HK-2 (cell line): ENCODE data around the gene DAGLA.
A peak's percentile ranks its signal among the peaks of the same experiment; 100 is the strongest.
"Not testable (repeated sequence)": the region's sequence is repeated elsewhere in the genome, so short reads cannot be mapped to it uniquely, and the experiment has no call there.

ENCODE experiments used
- DNase-seq: peaks from one replicate; pipeline ENCODE4 v3.0.0-alpha.2; 2018; ENCODE audit not compliant: unreplicated experiment

DAGLA gene

DNA sequence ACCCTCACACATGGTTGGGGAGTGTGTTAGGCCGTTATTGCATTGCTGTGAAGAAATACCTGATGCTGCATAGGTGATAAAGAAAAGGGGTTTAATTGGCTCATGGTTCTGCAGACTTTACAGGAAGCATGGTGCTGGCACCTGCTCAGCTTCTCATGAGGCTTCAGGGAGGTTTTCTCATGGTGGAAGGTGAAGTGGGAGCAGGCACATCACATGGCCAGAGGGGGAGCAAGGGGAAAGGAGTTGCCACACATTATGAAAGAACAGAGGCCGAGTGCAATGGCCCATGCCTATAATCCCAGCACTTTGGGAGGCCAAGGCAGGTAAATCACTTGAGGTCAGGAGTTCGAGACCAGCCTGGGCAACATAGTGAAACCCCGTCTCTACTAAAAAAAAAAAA is 19.2 kb upstream of the DAGLA start:
- DNase-seq, result not testable (repeated sequence)

DNA sequence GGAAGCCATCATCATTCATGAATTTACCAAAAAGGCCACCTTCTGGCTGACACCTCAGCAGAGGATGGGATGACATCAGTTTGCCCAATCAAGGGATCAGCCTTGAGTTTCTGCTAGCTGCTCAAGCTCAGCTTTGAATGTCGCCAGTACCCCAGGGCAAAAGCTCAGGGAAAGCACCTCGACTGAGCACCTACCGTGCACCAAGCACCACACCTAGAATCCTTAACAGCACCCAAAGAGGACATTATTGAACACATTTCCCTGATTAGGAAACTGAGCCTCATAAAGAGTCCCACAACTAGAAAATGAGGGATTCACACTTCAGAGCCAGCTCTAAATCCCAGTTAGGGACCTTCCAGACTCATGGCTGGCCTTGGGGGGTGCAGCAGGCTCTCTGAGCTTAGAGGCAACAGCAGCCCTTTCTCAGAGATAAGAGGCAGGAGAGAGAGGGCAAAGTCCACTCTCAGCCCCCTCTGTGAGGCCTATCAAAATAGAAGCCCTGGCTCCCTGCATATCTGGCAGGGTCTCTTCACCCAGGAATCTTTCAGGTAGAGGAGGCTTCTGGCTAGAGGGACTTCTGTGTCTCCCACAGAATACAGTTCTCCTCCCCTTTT is 13.4 kb upstream of the DAGLA start:
- no peak for DNase-seq

DNA sequence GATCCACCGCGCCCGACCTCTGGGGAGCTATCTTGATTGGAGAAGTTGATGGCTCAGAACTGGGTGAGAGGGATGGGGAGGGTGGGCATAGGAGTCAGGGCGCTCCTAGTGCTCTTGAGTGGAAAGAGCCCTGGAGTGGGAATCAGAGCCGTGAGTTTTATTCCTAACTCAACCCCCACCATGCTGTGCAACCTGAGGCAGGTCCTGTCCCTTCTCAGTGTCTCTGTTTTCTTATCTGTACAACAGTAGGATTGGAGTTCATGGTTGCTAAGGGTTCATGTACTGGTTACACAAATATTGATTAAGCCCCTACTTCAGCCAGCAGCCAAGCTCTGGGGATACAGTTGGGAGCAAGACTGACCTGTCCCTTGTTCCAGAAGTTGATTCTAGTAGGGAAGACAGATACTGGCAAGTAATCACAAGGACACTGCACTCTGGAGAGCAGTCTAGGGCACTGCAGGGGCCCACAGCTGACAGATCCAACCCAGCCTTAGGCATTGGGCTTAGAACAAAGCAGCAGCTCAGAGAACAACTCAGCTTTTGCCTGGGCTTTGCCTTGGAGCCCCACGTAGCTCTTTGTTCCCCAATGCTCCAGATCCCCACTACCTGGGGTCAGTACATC is 12.4 kb upstream of the DAGLA start:
- no peak for DNase-seq

DNA sequence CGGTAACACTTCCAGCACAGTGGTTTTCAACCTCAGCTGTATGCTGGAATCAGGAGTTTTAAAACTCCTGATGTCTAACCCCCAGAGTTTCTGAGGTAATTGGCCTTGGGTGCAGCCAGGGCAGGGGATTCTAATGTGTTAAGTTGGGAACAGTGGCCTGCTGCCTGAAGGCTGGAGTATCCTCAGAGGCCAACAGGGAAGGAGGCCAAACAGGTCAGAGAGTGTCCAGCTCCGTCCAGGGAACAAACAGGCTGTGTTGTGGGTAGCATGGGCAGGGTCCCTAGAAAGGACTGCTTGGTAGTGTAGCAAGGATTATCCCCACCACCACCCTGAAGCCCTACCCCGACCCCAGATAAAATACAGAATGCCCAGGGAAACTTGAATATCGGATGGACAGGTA is 10.8 kb upstream of the DAGLA start:
- no peak for DNase-seq

DNA sequence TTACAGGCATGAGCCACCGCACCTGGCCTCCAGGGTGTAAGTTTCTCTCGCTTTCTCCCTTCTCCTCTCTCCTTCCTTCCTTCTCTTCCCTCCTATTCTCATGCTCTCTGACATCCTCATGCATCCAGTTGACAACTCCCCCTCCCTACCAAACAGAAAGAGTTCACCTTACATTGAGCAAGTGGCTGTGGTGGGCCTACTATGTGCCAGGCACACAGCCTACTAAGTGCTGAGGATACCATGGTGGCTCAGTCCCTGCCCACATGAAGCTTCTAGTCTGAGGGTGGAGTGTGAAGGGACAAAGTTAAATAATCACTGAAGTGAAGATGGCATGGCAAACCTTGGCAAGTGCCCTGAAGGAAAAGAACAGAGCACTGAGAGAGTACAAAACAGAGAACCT is 9.6 kb upstream of the DAGLA start:
- no peak for DNase-seq

DNA sequence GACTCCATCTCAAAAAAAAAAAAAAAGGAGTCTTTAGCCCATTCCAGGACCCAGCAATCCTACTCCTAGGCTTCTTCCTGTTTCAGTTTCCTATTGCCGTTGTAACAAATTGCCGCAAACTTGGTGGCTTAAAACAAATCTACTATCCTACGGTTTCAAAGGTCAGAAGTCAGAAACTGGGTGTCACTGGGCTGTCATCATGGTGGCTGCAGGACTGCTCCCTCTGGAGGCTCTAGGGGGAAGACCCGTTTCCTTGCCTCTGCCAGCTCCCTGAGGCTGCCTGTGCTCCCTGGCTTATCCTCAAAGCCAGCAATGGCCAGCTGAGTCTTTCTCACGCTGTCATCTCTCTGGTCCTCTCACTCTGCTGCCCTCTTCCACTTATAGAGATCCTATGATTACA is 8.7 kb upstream of the DAGLA start:
- no peak for DNase-seq

DNA sequence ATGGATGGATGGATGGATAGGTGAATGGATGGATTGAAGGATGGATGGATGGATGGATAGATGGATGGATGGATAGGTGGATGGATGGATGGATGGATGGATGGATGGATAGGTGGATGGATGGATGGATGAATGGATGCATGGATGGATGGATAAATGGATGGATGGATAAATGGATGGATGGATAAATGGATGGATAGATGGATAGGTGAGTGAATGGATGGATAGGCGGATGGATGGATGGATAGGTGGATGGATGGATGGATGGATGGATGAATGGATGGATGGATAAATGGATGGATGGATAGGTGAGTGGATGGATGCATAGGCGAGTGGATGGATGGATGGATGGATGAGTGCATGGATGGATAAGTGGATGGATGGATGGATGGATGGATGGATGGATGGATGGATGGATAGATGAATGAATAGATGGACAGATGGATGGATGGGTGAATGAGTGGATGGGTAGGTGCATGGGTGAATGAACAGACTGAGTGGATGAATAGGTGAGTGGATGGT is 6.2 kb upstream of the DAGLA start:
- not testable (repeated sequence) for DNase-seq

DNA sequence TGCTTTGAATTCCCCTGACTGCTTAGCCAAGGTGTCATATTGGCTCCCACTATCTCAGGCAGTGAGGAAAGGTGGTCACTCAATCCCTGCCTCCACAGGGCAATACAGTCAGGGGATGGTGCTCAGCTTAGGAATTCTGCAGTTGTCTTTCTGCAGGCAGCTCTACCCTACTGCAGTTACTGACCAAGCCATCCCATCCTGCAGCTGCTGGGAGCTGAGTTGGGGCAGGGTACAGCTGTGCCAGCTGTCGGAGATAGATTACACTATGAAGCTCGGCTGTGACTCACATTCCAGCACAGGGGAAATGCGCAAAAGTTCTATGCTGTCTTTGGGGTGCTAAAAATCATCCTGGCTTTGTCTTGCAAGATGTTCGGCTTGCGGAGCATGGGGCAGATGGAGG is 4.4 kb upstream of the DAGLA start:
- DNase-seq, result no peak

DNA sequence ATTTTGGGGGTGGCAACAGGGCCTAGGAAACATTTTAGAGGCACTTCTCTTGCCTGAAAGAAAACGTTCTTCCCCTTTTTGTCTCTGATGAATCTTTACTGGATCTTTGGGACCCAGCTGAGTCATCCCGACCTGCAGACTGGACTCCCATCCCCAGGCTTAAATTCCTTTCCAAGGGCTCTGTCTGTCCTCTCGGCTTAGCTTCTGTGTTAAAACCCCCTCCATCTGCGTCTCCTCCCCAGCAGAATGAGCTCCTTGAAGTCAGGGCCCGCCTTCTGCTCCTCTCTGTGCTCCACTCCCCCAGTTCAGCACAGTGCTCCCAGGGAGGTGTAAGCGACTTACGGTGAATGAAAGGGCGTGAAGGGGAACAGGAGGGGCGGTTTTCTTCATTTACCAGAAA is 895 bp upstream of the DAGLA start:
- no peak for DNase-seq

DNA sequence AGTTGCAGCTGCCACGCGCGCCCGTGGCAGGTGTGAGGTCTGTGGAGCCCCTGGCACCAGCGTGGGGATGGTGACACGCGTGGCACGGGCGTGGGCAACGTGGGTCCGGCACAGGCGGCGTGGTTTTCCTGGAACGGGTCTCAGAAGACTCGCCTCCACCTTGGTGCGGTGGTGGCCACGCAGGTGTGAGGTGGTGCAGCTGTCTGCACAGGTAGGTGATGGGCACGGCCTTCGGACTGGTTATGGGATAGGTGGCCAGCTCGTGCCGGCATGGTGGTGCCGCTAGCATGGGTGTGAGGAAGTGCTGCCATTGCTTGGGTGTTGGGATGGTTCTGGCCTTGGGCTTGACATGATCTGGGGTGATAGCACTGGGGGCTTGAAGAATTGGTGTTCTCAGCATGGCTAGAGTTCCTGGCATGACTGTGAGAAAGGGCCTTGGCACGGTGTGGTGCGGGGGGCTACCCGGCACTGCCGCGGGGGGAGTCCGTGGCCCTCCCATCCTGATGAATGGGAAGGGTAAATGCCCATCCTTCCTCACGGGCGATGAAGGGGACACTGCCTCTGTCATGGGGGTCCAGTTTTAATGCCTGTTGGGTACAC is 531 bp downstream of the DAGLA start:
- DNase-seq, result no peak

DNA sequence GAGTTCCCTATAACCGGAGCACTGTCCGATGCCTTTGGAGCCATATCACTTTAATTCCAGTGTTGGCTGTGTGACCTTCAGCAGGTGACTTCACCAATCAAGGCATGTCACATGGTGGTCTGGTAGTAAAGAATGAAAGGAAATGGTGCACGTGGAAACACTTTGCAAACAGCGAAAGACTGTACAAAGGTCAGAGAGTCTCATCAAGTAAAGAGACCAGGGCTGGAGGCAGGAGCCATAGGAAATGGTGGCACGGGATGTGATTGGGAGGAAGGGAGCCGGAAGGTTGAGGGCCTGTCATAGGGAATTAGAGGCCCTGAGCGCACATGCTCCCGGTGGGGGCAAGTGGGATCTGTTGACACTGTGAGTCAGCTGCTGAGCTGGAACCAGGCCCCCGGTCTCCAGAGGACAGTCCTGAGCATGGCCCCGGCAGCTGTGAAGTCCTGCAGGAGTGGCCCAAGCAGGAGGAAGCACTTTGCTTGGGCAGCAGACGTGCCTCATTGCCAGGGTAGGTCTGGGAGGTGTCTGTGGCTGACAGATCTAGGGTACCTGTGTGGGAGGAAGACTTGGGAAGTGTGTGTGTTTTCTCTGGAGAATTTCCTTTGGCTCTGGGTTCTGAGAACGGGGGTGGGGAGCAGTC is 2.0 kb downstream of the DAGLA start:
- peak; percentile 37 for DNase-seq

DNA sequence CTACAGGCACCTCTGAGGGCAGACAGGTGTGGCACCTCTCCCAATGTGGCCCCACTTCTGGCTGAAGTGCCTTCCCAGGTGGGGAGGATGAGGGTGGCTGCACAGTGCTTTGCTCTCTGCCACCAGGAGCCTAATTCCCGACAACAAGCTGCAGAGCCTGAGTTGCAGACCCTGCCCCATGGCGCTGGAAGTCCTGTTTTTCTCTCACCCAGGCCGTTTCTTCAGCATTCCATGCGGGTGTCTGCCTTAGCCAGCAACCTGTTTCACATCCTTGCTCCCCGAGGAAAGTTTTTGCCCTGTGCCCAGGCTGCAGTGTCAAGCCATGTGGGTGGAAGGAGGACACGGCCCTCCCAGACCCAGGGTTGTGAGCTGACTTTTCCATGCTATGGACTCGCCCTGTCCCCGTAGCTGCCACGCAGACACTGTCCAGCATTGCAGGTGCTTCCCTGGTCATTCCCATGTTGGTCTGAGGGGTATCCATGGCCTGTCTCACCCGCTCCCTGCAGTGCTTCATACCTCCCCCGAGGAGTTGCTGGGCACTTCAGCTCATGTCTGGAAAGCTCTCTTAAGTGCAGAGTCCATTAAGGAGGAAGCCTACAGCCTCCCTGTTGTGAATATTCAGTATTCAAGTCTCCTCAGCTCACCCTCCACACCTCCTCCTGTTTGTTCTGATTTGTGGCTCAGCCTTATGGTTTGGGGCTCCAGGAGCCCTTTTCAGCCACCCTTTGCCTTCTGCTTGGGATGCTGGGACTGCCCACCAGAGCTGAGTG is 2.9 kb downstream of the DAGLA start:
- DNase-seq, result no peak

DNA sequence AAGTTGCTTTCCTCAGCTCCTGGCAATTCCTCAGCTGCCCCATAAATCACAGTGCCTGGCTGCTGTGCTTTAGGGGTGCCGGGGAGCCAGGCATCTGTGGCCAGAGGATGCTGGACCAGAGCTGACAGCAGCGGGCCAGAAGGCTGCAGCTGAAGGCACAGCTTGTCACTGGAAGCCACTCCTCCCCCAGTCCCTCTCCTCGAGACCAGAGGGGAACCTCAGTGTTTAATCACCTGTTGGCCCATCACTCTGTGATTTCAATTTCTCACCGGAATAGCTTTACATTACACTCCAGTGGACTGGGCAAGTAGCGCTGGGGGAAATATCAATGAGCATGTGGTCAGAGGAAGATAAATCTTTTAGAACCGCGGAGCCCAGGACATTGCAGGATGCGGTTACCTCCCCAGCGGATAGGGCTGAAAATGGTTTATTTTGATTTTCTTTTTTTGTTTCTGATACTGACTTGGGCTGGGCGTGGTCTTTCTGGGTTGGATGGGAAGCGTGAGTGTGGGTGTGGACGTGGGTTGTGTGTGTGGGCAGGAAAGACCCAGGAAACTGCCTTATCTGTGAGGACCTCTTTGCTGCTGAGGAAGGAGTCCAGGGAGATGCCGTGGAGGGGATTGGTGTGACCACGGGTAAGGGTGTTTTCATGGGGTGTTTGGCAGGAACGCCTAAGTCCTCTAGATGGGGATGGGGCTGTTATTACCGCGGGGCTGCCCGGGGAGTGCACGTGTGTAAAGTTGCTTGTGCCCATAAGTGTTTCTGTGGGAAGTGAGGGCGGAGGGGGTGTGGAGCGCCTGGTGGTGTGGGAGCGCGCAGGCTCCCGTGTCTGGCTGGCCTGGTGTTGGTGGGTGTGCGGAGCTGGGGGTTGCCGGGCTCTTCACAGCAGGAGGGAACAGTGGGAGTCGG is 4.0 kb downstream of the DAGLA start:
- DNase-seq, result no peak

DNA sequence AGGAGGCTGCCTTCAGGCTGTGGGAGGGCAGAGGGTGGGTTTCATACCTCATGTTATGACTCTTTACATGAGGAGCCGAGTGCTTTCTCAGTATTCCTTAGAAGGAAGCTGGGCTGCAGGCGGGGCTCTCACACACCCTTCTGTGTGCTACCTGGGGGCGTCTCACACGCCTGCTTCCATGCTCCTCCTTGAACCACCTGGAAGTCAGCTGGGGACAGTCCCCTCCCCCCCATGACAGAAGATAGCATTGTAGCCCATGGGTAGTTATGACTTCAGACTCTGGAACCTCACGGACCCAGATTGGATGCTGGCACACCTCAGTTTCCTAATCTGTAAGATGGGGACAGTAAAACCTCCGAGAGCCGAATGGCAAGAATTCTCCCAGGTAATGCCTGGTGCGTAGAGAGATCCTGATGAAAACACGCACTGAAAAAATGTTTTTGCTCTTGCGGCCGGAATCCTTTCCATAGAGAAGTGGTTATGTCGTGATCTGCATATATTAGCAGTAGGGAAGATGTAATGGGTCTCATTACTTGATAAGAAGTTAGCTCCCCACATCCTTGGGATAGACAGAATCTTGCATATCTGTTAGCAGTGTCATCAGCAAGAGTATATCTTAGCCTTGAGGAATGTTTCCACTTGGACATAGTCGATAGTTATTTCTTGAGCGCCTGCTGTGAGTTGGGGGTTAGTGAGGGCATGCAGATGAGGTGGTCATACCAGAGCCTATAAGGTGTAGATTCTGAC is 4.9 kb downstream of the DAGLA start:
- no peak for DNase-seq

DNA sequence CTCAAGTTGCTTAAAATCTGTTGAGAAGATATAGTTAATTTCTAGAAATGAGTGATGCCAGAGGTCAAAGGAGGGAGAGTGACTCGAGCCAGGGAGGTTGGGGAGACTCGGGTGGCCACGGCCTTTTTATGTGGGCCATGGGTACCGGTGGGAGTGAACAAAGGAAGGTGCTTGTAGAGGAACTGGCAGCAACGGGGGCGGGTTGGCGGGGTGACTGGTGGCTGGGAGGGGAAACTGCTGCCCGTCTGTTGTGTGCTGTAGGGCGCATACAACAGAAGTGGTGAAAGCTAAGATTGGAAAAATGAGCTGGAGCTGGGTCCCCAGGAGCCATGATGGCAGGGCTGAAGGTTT is 5.4 kb downstream of the DAGLA start:
- no peak for DNase-seq

DNA sequence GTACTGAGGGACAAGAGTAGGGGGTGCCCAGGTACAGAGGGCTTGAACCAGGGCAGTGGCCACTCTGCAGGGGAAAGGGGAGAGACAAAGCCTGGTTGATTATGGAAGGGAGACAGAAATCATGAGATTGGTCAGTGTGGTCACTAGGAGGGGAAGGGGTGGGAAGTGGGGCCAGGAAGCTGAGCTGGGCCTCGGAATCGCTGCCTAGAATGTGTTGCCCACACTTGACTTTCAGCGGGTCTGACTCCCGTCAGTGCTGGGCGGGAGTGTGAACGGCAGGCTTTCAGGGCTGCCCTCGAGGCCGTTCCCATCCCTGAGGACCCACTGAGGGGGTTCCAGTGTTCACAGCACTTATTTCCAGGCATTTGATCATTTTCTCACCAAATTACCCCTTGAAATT is 5.9 kb downstream of the DAGLA start:
- DNase-seq, result no peak

DNA sequence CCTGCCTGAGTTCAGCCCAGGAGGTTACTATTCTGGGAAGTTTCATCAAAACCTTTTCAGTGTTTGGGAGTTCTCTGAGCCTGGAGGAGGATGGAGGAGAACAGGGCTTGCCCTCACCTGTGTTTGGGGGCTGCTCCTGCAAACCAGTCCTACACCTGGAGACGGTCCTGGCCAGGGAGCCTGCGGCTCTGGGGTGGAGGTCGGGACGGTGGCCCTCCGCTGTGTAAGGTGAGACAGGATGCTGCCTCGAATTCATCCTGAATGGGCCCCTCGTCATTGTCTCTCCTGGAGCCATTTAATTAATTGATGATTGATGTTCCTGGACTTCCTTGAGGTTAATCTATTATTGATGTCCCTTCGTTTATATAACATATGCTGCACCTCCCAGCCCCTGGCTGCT is 6.3 kb downstream of the DAGLA start:
- no peak for DNase-seq

DNA sequence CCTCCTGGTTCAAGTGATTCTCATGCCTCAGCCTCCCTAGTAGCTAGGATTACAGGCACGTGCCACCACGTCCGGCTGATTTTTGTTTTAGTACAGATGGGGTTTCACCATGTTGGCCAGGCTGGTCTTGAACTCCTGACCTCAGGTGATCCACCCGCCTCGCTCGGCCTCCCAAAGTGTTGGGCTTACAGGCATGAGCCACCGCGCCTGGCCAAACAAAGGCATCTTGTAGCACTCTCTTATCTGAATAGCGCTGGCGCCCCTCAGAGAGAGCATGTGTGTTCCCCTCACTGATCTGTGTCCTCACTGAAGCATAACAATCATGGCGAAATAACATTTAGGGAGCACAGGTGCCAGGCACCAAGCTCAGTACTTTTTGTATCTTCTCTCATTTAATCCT is 7.2 kb downstream of the DAGLA start:
- DNase-seq, result no peak

DNA sequence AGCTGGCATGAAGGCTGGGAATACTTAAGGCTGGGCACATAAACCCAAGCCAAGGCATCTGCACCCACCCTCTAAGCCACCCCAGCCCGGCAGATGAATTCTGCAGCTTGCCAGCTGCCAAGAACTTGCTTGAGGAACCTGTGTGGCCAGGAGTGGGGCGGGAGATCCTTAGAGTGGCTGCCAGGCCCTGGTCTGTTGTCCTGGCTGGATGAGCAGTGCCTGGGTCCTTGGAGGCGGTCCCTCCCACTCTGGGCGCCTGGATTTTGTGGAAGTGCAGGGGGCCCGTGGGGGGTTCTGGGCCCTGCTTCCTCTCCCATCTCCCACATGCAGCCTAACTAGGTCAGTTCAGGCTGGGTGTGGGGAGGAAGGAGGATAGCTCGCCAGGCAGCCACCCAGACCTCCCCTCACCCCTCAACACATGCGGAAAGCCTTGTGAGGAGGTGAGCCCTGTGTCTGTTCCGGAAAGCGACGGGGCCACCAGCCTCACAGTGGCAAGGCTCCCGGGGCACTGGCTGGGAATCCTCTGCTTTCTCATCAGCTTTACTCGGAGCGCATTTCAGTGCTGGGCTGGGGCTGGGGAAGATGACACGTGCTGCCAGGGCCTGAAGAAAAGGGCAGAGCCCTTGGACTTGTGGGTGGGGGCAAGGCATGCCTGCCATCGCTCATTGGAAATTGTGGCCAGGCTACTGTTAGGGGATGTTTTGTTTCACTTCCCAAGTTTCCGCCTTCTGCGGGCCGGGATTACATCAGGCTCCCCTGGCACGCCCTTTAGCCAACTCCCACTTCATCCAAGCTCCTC is 8.4 kb downstream of the DAGLA start:
- DNase-seq, result peak; percentile 50

DNA sequence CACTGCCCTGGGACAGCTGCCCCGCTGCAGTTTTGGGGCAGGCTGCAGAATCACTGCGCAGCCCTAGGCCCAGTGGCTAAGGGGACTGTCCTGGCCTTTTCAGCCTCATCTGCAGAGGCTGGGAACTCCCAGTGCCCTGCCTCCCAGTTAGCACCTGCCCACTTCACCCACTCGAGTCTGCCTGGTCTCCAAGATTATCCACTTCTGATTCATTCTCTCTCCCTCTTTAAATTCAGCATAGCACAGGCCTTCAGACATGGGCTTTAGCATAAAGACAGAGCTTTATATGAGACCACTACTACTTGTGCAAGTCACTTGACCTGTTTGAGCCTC is 8.9 kb downstream of the DAGLA start:
- no peak for DNase-seq
